Chondrocyte (in vitro differentiated cells): ENCODE measurements around the gene OR4E2. TPM values are rescaled to one million over a fixed set of nuclear protein-coding genes. Genes with fewer than 3 reads are reported as not detected.

ENCODE experiments used
- DNase-seq: peaks from one replicate; pipeline ENCODE4 v3.0.0; 2021; ENCODE audit warnings: mixed read lengths, low spot score
- H3K27ac Mint-ChIP-seq: one replicate; pipeline ENCODE4 v1.8.0; 2021; ENCODE audit warnings: mild to moderate bottlenecking, moderate library complexity, mixed read lengths; ENCODE audit not compliant: unreplicated experiment
- H3K27me3 Mint-ChIP-seq: 2 replicates; pipeline ENCODE4 v1.8.0; 2021; ENCODE audit warnings: low read depth, mixed read lengths
- H3K36me3 Mint-ChIP-seq: 2 replicates; pipeline ENCODE4 v1.8.0; 2021; ENCODE audit warnings: low read depth, mixed read lengths
- H3K4me1 Mint-ChIP-seq: 2 replicates; pipeline ENCODE4 v1.8.0; 2021; ENCODE audit warnings: low read depth, mild to moderate bottlenecking, mixed read lengths
- H3K4me3 Mint-ChIP-seq: one replicate; pipeline ENCODE4 v1.8.0; 2021; ENCODE audit warnings: mild to moderate bottlenecking, moderate library complexity, mixed read lengths; ENCODE audit not compliant: unreplicated experiment
- H3K9me3 Mint-ChIP-seq: 2 replicates; pipeline ENCODE4 v1.8.0; 2021; ENCODE audit warnings: low read depth, mixed read lengths
- CTCF ChIP-seq: fragments of 200-600 bp; sonication (generic); IDR thresholded peaks from 2 replicates; pipeline ENCODE4 v1.5.0; 2021; ENCODE audit warnings: antibody characterized with exemption, mild to moderate bottlenecking, moderate library complexity
- total RNA-seq: library from RNA; stranded (reverse); gene quantifications from 3 replicates; pipeline ENCODE4 v1.2.1, GENCODE V29; 2021

OR4E2 gene
- total RNA-seq, 1 donor from 2014 or later: not detected

GRCh38 chr14:21652209-21652808 lies 1.3 kb upstream of the OR4E2 start:
- Mint-ChIP-seq H3K27ac (no peak overlapping the region), H3K27me3 (peaks cover 13% of the 10 kb centered on the region), H3K4me3 (no peak overlapping the region), H3K4me1 (no peaks in the 10 kb centered on the region), H3K9me3 (no peaks in the 10 kb centered on the region), H3K36me3 (no peaks in the 10 kb centered on the region)
- no peak for DNase-seq
- TF ChIP-seq CTCF: no peak

- Mint-ChIP-seq H3K27ac (no peak overlapping the region), H3K9me3 (no peaks in the 10 kb centered on the region), H3K27me3 (peaks cover 11% of the 10 kb centered on the region), H3K36me3 (no peaks in the 10 kb centered on the region), H3K4me3 (no peak overlapping the region), H3K4me1 (no peaks in the 10 kb centered on the region)
- no peak for TF ChIP-seq CTCF
- DNase-seq: no peak
Observed at GRCh38 chr14:21654215-21654614, 580 bp downstream of the OR4E2 start.

GRCh38 chr14:21656980-21657379 lies 3.3 kb downstream of the OR4E2 start:
- Mint-ChIP-seq H3K27me3 (peaks cover 7% of the 10 kb centered on the region), H3K4me3 (no peak overlapping the region), H3K36me3 (no peaks in the 10 kb centered on the region), H3K27ac (no peak overlapping the region), H3K4me1 (no peaks in the 10 kb centered on the region), H3K9me3 (no peaks in the 10 kb centered on the region)
- DNase-seq: no peak
- no peak for TF ChIP-seq CTCF

GRCh38 chr14:21668377-21668776 lies 14.7 kb downstream of the OR4E2 start:
- Mint-ChIP-seq H3K27me3 (no peaks in the 10 kb centered on the region), H3K9me3 (peaks cover 7% of the 10 kb centered on the region), H3K4me1 (peaks cover 8% of the 10 kb centered on the region), H3K27ac (peak overlapping the region; percentile 18), H3K4me3 (no peak overlapping the region), H3K36me3 (no peaks in the 10 kb centered on the region)
- TF ChIP-seq CTCF: no peak
- DNase-seq: no peak

GRCh38 chr14:21669284-21669683 lies 15.6 kb downstream of the OR4E2 start:
- Mint-ChIP-seq H3K4me1 (peaks cover 8% of the 10 kb centered on the region), H3K27ac (no peak overlapping the region), H3K4me3 (no peak overlapping the region), H3K36me3 (no peaks in the 10 kb centered on the region), H3K27me3 (no peaks in the 10 kb centered on the region), H3K9me3 (peaks cover 4% of the 10 kb centered on the region)
- no peak for DNase-seq
- TF ChIP-seq CTCF: no peak
